RKO (cell line): ENCODE results near the gene CHPF.

ENCODE experiments used
- DNase-seq: peaks from one replicate; pipeline ENCODE4 v3.0.0-alpha.2; 2016; ENCODE audit warnings: low spot score

Gene CHPF, protein sequence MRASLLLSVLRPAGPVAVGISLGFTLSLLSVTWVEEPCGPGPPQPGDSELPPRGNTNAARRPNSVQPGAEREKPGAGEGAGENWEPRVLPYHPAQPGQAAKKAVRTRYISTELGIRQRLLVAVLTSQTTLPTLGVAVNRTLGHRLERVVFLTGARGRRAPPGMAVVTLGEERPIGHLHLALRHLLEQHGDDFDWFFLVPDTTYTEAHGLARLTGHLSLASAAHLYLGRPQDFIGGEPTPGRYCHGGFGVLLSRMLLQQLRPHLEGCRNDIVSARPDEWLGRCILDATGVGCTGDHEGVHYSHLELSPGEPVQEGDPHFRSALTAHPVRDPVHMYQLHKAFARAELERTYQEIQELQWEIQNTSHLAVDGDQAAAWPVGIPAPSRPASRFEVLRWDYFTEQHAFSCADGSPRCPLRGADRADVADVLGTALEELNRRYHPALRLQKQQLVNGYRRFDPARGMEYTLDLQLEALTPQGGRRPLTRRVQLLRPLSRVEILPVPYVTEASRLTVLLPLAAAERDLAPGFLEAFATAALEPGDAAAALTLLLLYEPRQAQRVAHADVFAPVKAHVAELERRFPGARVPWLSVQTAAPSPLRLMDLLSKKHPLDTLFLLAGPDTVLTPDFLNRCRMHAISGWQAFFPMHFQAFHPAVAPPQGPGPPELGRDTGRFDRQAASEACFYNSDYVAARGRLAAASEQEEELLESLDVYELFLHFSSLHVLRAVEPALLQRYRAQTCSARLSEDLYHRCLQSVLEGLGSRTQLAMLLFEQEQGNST

GRCh38 chr2:219543596-219544358 is at the start of gene CHPF, which contains the start of gene TMEM198:
TSS of gene CHPF (minus strand) at chr2:219543809. CDS start at chr2:219543538, 271 bp downstream.
TSS of gene TMEM198 (plus strand) at chr2:219544028. CDS start at chr2:219544728, 700 bp downstream.
- DNase-seq = peak; percentile 97

DNA sequence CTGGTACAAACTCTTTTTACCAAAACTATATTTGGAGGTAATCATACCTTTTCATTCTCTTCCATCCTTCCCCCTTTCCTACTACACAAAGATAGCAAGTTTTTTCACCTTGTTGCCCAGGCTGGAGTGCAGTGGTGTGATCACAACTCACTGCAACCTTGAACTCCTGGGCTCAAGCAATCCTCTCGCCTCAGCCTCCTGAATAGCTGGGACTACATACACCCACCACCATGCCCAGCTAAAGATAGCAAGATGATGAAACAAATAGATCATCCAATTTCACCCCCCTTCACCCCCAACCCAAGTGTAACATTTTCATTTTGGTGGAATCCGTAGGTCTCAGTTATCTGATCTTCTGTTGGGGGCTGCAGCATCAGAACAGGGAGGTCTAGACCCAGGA is 49.5 kb upstream of the CHPF start:
- no peak for DNase-seq

DNA sequence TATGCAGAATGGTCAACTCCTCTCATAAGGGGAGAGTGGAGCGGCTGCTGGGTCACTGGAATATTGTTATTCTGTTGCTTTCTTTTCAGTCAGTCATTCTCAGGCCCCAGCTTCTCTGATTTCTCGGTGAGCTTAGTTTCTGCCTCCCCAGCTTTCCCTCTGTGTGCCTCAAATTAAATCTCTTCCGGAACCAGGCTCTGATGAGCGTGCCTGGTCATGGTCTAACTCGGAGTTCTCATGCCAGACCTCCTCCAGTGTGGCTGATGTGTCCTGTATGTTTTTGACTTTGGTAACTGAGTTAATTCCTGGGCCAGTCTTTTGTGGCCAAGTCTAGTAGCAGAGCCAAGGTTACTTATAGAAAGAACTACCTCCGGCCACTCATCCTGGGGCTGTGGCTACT is 49.1 kb upstream of the CHPF start:
- no peak for DNase-seq

DNA sequence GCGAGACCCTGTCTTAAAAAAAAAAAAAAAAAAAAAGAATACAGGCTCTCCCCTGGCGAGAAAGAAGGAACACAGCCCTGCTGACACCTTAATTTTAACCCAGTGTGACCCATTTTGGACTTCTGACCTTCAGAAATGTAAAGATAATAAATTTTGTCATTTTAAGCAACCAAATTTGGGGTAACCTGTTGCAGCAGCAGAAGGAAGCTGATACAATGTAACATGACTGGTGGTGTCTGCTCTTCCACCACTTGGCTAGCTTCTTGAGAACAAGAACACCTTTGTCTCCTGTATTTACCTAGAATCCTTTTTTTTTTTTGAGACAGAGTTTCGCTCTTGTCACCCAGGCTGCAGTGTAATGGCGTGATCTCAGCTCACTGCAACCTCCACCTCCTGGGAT is 47.5 kb upstream of the CHPF start:
- DNase-seq = no peak

GRCh38 chr2:219581346-219581745 is 37.7 kb upstream of the CHPF start:
- no peak for DNase-seq

DNA sequence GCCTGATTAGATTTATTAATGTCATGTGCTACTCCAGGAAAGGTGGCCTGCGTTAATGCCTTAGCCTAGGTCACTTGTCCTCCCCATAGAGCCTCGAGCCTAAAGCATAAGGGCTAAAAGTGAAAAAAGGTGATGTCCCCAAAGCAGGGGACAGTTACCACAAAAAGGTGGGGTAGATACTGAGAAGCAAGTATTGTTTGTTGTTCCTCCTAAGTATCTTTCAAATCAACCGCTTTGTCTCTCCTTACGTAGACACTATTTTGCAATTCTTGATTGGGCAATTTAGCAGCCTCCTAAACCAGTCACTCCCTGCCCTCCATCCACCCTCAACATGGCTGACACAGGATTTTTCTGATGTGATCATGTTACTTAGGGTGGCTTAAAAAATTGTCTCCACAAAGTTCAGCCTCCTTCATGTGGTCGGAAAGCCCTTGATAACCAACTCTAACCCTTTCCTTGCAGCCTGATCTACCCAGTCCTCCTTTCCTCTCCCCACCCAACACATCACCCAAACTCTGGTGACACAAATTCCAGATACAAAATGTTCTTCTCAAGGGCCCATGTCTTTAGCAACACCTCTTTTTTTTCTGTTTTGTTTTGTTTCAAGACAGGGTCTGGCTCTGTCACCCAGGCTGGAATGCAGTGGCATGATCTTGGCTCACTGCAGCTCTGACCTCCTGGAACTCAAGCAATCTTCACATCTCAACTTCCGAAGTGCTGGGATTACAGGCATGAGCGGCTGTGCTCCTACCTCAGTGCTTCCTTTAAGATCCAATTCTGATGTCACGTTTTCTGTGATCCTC is 35.4 kb upstream of the CHPF start:
- DNase-seq = no peak

- no peak for DNase-seq
Observed at GRCh38 chr2:219576505-219577388, 33.1 kb upstream of the CHPF start.

GRCh38 chr2:219575566-219576504 is 32.2 kb upstream of the CHPF start:
- no peak for DNase-seq

DNA sequence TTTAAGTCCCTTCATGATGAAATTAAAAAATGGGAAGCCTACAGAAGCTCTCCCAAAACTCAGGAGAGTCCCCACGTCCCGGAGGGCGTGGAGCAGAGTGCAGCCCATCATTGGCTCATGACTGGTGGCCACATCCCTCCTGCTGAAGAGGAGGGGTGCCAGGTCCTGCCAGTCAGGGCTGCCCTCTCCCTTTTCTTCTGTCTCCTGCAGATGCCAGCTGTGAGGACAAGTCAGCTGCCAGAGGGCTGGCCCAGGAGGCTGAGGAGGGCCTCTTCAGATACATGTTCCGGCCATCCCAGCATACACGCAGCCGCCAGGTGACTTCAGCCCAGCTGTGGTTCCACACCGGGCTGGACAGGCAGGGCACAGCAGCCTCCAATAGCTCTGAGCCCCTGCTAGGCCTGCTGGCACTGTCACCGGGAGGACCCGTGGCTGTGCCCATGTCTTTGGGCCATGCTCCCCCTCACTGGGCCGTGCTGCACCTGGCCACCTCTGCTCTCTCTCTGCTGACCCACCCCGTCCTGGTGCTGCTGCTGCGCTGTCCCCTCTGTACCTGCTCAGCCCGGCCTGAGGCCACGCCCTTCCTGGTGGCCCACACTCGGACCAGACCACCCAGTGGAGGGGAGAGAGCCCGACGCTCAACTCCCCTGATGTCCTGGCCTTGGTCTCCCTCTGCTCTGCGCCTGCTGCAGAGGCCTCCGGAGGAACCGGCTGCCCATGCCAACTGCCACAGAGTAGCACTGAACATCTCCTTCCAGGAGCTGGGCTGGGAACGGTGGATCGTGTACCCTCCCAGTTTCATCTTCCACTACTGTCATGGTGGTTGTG is 31.1 kb upstream of the CHPF start:
- no peak for DNase-seq

GRCh38 chr2:219573166-219573565 is 29.6 kb upstream of the CHPF start:
- no peak for DNase-seq

- no peak for DNase-seq
Observed at GRCh38 chr2:219572237-219573001, 28.8 kb upstream of the CHPF start, which contains the start of gene INHA. TSS of gene INHA (plus strand) at chr2:219572310. CDS start at chr2:219572375, 65 bp downstream.

DNA sequence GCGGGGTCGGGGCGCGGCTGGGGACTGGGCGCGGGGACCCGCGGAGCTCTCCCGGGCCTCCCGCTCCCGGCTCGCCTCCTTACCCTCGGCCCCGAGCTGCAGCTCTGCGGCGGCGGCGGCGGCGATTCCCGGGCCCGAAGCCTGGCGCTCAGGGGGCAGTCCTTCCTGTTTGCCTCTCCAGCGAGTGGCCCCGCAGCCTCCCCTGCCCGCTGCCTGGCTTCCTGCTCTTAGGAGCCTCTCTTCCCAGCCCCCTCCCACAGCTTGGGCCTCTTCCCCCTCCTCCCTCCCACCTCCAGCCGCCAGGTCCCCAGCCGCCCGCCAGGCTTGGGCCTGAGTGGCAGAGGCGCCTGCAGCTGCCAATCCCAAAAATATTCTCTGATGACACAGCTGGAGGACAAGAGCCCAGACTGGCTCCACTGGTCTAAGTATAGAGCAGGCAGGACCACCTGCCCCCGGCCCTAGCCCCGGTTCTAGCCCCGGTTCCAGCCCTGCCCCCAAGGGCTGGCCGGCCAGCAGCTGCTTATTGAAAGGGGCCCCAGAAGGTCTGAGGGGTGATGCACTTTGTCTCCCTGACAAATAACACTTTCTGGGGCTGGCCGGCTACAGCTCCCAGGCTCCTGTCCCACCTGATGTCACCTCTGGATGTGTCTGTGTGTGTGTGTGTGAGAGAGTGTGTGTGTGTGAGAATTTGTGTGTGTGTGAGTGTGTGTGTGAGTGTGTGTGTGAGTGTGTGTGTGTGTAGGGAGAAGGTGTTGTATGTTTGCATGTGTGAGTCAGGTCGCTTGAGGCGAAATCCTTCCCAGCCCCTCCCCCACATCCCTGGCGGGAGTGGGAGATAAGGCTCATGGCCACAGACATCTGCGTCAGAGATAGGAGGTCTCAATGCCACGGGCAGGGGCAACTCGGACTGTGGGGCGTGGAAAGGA is 28.0 kb upstream of the CHPF start, which contains the start of gene OBSL1:
Gene OBSL1, minus strand, starts transcription at position 229 of the 926 bp plus-strand sequence. CDS start 307 bp downstream, outside the sequence.
- peak; percentile 44 for DNase-seq

GRCh38 chr2:219570924-219571310 is 27.3 kb upstream of the CHPF start:
- DNase-seq = no peak

DNA sequence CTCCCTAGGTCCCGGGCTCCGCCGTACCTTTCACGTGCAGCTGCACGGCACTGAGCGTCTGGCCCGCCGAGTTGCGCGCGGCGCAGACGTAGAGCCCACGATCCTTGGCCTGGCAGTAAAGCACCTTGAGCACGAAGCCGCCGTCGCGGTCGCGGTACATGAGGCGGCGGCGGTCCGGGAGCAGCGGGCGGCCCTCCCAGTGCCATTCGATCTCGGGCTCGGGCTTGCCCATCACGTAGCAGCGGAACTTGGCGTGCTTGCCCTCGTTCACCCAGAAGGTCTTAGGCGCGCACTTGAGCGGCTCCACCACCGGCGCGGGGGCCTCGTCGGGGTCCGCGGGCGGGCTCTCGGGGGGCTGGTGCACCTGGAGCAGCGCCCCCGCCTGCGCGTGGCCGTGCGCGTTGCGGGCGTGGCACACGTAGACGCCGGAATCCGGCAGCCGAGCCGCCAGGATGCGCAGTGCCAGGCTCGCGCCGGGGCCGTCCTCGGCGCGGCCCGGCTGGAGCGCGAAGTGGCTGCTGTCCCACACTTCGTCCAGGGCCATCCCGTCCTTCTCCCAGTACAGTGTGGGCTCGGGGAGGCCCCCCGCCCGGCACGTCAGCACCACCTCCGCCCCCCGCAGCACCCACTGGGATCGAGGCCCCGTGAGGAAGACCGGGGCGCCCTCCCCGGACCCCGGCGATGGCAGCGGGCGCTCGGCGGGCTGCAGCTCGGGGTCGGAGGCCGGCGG is 26.8 kb upstream of the CHPF start:
- peak; percentile 22 for DNase-seq

GRCh38 chr2:219569635-219570034 is 26.0 kb upstream of the CHPF start:
- no peak for DNase-seq

DNA sequence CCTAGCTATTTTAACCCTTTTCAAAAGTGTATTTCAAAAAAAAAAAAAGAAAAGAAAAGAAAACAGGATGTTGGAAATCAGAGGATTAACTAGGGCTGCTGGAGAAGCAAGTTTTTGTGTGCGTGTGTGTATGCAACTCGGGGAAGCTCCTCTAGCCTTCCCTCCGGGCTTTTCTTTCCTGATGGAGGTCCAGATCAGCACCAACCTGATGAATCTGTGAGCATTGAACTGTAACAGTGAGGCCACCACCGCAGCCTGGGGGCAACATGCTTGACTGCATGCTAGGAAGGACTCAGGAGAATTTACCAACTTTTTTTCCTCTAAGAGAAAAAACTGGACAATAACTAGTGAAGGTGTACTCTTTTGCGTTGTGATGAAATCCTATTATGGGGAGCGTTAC is 25.4 kb upstream of the CHPF start:
- DNase-seq = no peak
